Stimulated activated CD4-positive, alpha-beta T cell treated with anti-CD3 and anti-CD28 coated beads, Interleukin-12 subunit alpha, Interleukin-12 subunit beta, amount 100 ng/mL, for 24 hours (primary cell): ENCODE results near the gene LRRC59.

Source experiments
- DNase-seq, 2 experiments: peaks; one replicate each; pipeline ENCODE4 v3.0.0-alpha.2; 2020; ENCODE audit warnings: low read depth in 2 of 2

Gene LRRC59

GRCh38 chr17:50361561-50362480 lies 35.5 kb downstream of the LRRC59 start:
- peak in 1 of 2 experiments; percentile 37 for DNase-seq

DNA sequence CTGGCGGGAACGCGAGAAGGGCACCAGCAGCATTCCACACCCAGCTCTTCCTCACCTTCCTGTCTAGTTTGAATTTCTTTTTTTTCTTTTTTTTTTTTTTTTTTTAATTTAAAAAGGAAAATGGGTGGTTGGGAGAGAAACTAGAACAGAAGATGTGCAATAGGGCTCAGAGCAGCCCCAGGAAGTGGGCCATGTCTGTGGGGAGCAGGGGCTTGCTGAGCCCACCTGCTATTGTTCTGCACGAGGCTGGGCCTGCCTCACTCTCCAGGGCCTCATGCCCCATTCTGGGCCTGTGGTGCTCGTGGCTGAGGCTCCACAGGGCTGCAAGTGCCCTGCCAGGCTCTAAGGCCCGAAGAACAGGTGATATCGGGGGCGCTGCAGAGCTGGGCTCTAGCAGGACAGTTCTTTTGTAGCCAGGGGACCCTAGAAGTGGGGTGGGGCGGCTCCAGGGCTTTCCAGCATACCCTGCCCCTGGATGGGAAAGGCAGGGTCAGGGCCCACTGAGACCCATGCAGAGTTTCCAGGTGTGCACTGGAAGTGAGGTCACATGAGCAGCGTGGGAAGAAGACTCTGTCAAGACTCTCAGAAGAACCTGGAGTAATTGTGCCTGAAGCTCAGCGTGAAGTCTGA lies 36.7 kb downstream of the LRRC59 start:
- no peak for DNase-seq

GRCh38 chr17:50359998-50360461 lies 37.3 kb downstream of the LRRC59 start:
- DNase-seq, result no peak

DNA sequence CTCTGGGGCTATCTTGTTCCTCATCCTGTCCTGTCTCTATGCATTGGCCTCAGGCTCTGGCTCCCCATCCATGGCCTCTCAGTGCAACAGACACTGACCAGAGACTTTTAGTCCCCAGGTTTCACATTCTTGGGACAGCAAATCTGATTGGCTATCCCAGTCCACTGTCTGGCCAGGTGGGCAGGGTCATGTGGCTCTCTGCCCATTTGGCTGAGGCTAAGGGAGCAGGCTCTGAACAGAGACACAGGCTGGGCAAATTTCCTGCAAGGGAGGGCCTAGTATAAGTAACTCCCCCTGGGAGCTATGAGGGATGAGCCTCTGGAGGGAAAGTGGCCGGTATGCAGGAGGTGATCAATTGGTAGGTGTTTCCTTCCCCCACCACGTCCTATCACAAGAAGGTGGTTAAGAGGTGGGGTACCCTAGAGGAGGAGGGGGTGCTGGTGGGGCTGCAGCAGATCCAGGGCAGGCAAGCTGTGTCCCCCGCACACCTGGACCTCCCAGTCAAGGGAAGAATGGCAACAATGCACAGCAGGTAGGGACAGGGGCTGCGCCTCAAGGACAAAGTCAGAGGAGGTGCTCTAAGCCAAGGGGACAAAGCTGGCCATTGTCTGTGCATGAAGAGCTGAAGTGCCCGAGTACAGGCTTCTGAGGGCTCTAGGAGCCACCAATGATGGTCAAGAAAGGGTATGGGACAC lies 38.2 kb downstream of the LRRC59 start:
- DNase-seq, result no peak

DNA sequence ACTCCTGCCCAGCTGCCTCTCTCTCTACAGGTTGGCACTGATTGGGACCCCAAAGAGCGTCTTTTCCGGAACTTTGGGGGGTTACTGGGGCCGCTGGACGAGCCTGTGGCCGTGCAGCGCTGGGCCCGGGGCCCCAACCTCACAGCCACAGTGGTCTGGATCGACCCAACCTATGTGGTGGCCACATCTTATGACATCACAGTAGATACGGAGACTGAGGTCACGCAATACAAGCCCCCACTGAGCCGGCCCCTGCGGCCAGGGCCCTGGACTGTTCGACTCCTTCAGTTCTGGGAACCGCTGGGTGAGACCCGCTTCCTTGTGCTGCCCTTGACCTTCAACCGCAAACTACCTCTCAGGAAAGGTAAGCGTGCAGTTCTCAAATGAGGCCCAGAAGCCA lies 39.1 kb downstream of the LRRC59 start:
- no peak for DNase-seq

DNA sequence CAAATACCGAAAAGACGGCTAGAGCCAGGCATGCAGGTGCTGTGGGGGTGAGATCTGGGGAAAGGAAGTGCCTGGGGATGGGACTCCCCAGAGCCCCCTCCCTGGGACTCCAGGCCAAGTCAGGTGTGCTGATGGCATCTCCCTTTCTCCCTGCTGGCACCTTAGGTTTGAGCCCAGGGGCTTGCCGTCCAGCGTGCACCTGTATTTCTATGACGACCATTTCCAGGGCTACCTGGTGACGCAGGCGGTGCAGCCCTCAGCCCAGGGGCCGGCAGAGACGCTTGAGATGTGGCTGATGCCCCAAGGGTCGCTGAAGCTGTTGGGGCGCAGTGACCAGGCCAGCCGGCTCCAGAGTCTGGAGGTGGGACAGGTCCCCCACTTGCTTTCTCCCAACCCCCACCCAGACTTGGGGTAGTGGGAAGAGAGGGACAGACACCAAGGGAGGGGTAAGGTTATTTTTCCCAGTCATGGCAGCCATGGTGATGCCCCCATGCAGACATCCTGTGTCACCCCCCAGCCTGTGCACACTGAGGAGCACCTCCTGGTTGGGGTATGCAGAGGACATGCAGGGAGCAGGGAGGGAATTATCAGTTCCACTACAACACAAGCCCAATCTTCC lies 40.3 kb downstream of the LRRC59 start:
- DNase-seq, result no peak

- no peak for DNase-seq
These were observed 40.9 kb downstream of the LRRC59 start for GRCh38 chr17:50356418-50356817.

DNA sequence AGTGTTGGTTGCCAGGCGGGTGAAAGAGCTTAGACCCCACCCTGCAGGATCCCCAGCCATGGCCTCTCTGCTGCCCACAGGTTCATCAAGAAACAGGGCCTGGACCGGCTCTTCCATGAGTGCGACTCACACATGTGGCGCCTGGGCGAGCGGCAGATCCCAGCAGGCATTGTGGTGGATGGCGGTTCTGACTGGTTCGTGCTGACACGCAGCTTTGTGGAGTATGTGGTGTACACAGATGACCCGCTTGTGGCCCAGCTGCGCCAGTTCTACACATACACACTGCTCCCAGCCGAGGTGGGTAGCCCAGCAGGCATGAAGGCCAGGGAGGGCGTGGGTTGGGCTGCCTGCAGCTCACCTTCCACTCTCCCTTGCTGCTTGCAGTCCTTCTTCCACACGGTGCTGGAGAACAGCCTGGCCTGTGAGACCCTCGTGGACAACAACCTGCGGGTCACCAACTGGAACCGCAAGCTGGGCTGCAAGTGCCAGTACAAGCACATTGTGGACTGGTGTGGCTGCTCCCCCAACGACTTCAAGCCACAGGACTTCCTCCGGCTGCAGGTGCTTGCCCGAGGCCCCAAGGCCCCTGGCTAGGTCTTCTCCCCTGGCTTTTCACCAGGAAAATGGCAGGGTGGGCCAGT lies 41.5 kb downstream of the LRRC59 start:
- no peak for DNase-seq

GRCh38 chr17:50355336-50355700 lies 42.0 kb downstream of the LRRC59 start:
- no peak for DNase-seq

GRCh38 chr17:50354776-50355175 lies 42.5 kb downstream of the LRRC59 start:
- no peak for DNase-seq

DNA sequence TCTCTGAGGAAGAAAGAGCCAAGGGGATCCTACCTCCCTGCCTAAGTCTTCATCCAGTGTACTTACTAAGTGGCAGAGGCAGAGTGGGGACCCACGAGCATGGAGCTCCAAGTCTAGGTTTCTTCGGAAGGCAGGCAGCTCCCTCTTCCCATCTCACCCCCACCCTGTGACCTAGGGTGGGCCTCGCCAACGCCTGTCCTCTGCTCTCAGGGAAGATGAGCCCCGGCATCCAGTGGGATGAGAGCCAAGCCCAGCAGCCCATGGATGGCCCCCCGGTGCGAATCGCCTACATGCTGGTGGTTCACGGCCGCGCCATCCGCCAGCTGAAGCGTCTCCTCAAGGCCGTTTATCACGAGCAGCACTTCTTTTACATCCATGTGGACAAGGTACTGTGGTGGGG lies 43.1 kb downstream of the LRRC59 start:
- no peak for DNase-seq

GRCh38 chr17:50353600-50354195 lies 43.6 kb downstream of the LRRC59 start:
- DNase-seq, result no peak

DNA sequence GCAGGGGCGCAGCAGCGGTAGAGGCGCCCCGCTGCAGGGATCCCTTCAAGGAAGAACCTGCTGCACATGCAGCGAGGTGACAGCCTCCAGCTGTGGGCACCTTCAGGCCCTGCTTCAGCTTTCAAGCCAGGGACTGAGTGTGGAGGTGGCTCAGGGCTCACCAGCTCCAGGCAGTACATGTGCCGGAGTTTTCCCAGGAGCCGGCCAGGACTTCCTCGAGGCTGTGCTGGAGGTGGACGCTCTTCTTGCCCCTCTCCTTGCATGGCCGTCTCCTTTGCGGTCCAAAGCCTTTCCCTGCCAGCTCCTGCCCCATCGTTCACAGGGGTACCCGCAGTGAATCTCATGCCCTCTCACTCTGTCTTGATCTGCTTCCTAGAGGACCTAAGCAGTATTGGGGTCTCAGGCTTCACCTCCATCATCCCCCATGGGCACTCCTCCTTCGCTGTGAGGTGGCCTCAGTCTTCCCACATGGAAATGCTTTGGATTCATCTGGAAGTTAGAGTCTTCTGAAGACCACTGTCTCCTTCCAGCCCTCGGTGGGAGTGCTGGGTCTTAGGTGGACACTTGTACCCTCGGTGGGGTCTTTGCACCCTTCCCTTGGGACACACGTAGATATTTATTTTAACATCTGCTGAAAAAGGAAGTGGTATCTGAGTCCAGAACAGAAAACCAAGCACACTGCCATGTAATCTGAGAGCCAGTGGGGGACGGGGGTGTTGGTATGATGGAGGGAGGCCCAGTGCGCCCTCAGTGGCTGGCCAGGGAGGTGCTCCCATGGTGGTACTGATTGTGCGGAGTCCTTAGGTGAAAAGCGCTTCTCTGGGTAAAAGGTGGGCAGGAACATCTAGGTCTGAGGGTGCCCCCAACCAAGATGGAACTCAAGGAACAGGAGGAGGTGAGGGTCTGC lies 44.4 kb downstream of the LRRC59 start:
- no peak for DNase-seq

GRCh38 chr17:50352072-50352692 lies 45.1 kb downstream of the LRRC59 start:
- no peak for DNase-seq

DNA sequence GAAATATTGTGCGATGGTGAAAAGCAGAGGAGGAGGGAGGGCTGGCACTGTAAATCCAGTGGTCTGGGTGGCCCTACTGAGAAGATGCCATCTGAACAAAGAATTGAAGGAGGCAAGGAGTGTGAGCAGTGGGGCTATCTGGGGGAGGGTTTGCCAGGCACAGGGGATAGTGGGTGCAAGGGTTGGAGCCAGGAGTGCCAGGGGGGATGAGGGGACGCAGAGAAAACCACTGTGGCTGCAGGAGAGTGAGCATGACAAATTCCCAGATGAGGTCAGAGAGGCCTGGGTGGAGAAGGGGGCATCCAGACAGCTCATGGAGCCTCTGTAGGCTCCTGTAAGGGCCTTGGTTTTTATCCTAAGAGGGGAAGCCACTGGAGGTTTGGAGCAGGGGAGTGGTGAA lies 46.6 kb downstream of the LRRC59 start:
- DNase-seq, result no peak

- DNase-seq, result no peak
These were observed 48.1 kb downstream of the LRRC59 start for GRCh38 chr17:50349243-50349600.

DNA sequence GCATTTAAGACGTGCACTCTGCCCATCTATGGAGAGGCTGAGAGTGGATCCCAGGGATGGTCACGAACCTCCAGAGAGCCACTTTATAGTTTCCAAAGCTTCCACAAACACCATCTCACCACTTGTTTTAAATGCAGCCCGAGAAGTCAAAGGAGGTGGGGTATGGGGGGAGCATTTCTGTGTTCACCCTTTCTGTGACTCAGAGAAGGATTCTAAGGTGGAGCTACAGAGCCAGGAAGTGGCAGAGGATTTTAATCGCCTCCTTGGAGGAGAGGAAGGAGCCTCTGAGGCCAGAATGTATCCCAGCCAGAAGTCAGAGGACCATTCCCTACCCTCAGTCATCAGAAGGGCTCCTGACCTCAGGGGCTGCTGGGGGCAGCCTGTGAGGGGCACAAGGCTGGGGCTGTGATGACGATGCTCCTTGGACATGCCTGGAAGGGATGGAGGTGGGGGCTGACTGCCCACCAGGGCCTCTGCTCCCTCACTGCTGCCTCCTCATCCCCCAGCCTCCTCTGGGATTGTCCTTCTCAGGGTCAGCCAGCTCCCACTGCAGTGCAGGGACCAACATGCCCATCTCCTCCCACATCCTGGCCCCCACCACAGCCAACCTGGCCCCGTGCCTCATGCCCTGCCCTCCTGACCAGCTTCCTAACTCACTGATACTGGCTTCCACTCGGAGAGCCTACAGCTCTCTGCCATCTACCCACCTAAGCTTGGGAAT lies 48.6 kb downstream of the LRRC59 start:
- no peak for DNase-seq

- DNase-seq, result no peak
These were observed 49.4 kb downstream of the LRRC59 start for GRCh38 chr17:50347894-50348291.
